Measurements from ENCODE around the gene DIAPH2. TPM values are rescaled to one million over a fixed set of nuclear protein-coding genes. Genes with fewer than 3 reads are reported as not detected.

DIAPH2 gene
- total RNA-seq, 1 donor from 2014 or later = 37.6 TPM

DNA sequence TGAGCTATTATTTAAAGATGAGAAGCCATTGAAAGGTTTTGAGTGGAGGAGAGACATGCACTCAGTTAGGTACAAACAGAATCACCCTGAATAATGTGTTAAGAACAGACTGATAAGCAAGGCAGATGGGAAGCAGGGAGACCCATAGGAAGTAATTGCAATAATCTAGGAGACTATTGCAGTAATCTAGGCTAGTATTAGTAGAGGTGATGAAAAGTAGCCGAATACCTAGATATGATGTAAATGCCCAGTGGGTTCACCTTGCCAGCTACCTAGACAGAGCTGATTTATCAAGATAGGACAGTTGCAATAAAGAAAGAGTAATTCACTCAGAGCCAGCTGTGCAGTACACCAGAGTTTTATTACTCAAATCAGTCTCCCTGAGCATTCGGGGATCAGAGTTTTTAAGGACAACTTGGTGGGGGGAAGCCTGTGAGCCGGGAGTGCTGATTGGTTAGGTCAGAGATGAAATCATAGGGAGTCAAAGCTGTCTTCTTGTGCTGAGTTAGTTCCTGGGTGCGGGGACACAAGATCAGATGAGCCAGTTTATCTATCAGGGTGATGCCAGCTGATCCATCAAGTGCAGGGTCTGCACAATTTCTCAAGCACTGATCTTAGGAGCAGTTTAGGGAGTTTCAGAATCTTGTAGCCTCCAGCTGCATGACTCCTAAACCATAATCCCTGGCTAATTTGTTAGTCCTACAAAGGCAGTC is 626.6 kb downstream of the DIAPH2 start:
- no peak for DNase-seq

DNA sequence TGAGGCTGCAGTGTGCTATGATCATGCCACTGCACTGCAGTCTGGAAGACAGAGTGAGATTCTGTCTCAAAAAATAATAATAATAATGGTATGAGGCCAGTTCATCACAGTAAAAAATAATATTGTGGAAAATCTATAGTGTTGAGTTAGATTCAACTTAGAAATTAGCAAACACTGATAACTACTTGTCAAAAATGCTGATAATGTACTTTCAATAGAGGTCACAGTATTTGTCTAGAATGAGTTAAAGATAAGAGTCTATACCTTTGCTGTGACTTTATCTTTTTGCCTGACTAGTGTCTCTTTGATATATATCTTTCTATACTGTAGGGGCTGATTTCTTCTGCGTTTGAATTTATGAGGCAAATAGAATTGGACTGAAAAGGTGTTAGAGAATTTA is 629.7 kb downstream of the DIAPH2 start:
- no peak for DNase-seq

DNA sequence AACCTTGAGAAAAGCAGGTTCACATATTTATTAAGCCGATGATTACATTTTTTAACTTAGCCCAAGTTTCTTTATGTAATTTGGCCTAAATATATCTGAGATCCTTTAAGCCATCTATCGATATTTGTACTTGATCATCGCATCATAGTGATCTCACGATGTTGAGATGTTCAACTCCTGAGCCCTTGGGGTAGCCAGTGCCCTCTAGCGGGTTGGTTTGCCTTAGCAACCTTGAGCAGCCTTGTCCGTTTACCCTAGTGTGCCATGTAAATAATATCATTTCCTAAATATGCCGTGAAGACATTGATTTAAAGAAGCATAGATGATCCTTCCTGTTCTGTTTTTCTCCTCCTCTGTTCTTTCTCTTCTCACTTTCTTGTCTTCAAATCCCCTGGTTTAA is 631.3 kb downstream of the DIAPH2 start:
- DNase-seq = no peak

DNA sequence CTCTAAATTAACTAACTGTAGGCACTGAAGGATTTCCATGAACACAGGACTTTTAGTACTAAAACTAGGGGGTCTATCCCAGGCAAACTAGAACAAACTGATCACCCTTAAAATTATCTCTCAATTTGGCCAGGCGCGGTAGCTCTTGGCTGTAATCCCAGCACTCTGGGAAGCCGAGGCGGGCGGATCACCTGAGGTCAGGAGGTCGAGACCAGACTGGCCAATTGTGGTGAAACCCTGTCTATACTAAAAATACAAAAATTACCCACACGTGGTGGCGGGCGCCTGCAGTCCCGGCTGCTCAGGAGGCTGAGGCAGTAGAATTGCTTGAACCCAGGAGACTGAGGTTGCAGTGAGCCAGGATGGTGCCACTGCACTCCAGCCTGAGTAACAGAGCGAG is 635.7 kb downstream of the DIAPH2 start:
- no peak for DNase-seq

DNA sequence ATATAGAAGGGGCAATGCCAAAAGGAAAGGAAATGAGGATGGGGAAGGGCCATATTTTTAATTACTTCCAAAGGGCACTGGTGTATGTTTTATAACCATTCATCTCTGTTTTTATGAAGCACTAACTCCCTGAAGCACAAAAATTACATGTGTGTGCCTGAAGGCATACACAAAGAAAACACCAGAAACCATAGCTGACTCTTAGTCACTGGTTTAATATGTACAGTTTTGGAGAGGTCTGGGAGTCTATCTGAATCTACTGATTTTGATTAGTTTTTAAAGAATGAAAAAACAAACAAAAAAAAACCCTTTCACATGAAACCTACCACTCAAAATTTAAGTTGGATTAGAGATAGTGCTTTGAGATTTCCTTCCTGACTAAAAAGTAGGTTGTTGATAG is 637.8 kb downstream of the DIAPH2 start:
- no peak for DNase-seq

DNA sequence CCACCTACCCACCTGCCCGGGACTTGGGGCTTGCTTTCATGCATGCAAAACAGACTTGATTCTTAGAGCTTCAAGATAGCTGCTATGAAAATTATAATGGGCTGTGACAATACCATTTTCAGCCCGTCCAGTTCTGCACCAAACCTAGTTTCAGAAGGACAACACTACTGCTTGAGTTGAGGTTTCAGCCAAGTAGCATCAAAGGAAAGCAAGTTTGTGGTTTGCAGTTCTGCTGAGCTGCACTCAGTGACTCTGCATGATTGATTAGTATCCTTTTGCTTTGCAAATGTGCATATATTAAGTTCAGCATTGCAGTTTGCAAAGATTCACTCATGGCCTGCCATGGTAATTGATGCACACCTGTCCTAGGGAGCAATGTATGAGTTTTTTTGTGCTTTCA is 641.8 kb downstream of the DIAPH2 start:
- DNase-seq = no peak

DNA sequence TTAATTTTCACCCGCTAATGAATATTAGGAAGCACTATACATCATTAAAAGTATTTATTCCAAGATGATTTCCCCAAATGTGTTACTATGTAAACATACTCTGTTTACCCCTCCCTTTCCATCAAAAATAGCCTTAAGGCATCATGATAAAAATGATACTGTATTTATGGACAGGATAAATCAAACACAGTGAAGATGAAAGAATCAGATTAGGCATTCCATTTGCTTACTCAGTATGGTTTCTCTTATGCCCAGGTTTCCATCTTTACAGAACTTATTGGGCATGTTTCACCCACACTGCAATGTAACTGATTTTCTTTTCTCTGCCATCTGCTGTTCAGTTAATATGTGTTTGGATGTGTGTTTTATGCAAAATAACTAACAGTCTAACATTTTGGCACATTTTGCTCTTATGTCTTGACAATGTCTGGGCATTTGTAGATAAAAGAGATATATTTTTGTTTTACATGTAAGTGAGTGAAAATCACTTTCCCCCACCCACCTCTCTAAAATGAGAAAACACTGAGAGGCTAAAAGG is 644.3 kb downstream of the DIAPH2 start:
- no peak for DNase-seq

DNA sequence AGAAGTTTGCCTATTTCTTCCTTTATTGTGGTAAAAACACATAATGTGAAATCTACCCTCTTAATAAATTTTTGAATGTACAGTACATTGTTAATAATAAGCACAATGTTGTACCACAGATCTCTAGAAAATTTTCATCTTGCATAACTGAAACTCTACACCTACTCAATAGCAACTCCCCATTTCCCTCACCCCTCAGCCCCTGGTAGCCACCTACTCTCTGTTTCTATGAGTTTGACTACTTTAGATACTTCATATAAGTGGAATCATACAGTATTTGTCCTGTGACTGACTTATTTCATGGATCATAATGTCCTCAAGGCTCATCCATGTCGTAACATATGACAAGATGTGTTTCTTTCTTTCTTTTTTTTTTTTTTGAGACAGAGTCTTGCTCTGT is 645.5 kb downstream of the DIAPH2 start:
- no peak for DNase-seq

DNA sequence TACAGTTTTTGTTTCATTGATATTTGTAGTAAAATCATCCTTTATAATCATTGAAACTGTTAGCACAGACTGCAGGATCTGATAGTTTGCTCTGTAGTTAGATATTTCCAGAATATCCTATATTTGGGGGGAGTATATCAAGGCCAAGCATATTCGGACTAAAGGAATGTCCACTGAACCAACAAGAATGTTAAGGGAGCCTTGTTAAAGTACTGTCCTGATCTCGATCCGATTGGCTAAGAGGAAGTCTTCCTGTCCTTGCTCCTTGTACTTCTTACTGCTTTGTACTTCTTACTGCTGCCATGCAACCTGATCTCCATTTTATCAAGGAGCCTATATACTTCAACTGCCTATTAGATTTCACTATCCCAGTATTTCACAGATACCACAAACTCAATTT is 648.3 kb downstream of the DIAPH2 start:
- no peak for DNase-seq

DNA sequence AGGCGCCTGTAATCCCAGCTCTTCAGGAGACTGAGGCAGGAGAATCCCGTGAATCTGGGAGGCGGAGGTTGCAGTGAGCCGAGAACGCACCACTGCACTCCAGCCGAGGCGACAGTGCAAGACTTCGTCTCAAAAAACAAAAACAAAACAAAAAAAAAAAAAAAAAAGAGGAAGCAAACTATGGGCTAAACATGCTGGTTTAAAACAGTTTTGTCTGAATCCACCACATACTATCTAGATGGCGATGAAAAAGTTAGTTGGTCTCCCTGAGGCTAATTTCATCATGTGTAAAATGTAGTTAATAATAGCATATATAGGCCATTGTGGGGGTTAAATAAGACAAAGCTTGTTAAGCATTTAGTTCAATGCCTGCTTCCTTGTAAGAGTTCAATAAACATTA is 650.2 kb downstream of the DIAPH2 start:
- DNase-seq = no peak

DNA sequence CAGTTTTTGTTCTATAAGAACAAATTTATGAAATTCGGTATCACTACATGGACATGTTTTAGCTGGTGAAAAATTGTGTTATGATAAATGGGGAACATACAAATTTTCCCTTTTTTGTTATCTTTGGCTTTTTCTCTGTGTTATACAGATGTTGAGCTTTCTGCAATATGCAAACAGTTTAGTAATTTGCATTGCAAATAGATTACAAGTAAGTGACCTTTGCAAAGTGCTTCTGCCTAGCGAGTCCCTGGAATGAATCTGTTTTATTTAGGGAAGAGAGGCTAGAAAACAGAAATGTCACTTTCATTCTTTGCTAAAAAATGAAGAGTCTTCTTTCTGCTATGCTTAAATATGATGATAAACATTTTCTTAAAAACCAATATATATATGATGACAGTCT is 660.1 kb downstream of the DIAPH2 start:
- no peak for DNase-seq

DNA sequence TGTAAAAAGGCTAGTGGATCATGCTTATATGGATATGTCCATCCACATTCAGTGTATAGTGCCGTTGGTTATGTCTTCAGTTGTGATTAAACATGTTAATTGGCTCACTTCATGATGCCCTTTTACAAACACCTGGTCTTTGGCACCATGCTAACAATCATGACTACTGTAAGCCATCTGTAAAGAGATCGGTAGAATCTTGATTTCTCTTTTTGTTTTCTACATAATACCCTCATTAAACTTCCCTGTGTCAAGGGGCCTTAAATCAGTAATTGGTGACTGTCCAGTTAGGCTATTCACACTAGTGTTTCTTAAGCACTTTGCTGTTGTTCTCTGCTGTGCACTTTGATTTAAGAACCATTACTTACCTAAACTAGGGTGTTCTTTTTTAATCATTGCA is 674.3 kb downstream of the DIAPH2 start:
- no peak for DNase-seq

DNA sequence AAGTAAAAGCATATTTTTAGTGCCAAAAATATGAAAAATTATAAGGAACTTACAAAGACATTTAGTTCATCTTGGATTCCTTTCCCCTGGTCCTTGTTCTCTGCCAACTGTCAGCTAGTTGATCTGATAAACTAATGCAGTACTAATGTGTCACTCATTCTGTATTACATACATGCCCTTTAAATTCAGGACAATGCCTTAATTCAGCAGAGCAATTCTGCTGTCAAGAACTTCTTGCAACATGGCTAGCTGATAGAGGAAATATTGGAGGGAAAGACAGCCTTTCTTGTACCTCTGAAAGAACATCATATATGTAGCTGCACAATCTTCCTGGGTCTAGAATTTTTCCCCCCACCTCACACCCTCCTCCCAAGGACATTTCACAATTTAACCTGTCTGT is 679.2 kb downstream of the DIAPH2 start:
- no peak for DNase-seq

DNA sequence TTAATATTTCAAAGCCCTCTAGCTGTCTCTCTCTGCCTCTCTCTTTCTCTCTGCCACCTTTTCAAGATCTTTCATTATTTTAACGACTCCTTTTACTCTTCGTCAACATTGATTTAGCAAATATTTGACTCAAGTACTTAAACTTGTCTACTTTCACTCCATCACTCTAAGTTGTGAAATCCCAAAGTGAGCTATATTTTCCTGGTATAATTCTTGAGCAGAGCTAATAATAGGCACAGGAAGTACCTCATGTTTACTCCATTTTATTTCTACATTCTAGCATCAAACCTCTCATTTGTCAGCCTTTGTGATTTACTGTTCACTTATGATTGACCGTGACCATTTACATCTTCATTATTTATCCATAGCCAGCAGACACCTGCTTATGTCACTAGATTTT is 681.6 kb downstream of the DIAPH2 start:
- no peak for DNase-seq

DNA sequence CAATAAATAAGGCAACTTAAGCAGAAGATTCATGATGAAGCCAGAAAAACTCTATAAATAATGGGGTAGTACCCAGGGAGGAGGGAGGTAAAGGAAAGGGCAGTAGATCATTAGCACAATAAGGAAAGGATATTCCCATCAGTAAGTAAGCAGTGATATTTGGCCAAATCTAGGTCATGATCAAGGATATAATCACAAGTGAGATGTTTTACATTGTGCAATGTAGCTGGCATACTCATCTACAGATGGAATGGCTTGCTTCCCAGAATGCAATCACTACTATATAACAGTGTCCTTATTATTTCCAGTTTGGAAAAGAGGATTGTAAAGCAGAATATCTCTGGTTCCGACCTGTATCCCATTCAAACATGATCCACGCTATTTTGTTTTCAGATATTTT is 682.5 kb downstream of the DIAPH2 start:
- DNase-seq = no peak

DNA sequence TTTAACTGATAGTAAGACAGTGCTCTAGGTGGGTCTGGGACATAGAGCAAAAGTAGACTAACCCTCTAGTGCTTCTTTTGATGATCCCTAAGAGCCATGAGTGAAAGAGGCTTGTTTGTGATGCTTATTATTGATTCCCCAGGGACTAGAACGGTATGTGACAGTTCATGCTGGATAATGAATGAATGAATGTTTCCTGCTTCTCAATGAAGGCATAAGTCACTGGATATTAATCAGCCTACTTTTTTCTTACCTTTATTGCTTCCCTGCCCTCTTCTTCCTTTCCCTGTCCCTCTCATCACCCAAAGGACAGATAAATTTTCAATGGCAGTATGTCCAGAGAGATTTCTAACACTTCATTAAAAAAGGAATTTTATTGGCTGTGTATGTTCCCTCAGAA is 685.3 kb downstream of the DIAPH2 start:
- DNase-seq = no peak

DNA sequence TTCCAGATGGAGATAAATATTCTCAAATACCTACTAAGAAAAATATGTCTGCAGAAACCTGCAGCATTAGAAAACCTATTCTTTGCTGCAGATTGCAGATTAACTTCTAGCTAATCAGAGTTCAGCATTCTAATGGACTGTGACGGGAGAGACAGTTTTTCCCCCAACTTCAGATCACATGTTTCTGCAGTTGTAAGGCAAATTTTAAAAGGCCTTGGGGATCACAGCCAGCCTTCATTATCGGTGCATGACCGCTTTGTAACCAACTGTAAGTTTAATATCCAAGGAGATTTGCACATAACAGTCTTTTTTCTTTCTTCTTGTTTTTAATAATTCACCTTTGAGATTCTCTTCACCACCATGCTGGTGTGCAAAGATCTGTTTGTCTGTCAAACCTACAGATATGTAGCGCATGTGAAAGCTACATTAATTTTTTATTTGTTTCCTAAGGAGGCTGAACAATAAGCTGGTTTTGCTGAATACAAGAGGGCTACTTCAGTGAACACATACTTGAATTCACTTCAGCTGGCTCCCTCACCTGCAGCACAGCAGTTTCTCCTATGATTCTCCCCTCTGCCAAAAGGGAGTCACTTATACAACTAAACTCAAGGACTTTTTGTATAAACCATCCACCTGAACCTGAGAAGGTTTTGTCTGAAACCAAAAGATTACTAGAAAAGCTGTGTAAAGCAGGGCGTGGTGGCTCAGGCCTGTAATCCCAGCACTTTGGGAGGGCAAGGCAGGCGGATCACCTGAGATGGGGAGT is 687.5 kb downstream of the DIAPH2 start:
- DNase-seq = no peak

DNA sequence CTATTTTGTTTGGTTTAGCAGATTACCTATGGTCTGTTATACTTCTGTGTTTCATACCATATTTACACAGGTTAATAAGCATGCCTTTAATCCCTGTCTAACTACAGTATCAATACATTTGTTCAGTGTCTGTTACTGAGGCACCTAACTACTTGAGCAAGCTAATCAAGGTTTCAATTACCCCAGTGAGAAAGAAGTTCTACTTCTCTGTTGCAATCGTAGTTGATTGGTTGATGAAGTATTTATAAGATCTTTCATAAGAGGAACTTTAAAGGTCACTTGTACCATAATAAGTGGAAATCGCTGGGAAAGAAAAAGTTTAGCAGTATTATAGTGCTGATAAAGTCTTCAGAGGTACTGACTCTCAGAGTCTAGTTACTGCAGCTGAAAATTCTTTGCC is 689.6 kb downstream of the DIAPH2 start:
- DNase-seq = no peak

DNA sequence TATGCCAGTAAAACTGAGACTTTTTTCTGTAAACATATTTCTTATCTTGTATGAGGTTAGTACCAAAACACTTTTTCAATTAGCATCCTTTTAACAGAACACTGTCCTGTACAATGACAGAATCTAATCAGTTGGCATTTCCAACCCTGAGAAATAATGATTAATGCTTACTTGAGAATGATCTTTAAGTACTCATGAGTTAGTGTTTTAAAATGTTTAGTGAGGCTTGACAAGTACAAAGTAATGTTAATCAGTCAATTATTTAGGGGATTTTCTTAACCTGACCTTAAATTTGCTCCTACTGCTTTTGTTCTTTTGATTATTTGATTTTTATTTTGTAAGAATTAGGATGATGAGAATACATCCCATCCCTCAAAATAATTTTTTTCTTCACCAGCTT is 695.6 kb downstream of the DIAPH2 start:
- no peak for DNase-seq

DNA sequence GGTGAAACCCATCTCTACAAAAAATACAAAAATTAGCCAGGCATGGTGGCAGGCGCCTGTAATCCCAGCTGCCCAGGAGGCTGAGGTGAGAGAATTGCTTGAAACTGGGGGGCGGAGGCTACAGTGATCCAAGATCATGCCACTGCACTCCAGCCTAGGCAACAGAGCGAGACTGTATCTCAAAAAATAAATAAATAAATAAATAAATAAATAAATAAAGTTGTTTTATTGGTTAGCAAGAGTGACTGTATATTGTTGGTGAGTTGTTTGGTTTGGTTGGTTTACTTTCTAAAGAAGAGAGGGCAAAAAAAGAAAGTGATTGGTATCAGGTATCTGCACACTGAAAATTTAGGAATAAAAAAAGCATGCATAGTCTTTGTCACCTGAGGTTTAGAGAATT is 700.0 kb downstream of the DIAPH2 start:
- DNase-seq = no peak

DNA sequence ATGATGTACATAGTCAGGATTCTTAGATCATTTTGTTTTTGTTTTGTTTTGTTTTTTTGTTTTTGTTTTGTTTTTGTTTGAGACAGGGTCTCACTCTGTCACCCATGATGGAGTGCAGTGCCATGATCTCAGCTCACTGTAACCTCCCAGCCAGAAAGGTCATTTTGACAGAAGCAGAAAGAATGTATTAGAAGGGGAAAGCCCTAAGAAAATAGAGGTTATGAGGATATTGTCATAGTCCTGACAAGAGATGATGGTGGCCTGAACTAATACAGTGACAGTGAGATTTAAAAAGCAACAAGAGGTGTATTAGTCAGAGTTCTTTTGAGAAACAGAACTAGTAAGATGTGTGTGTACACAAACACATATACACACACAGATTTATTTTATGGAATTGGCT is 702.4 kb downstream of the DIAPH2 start:
- no peak for DNase-seq

DNA sequence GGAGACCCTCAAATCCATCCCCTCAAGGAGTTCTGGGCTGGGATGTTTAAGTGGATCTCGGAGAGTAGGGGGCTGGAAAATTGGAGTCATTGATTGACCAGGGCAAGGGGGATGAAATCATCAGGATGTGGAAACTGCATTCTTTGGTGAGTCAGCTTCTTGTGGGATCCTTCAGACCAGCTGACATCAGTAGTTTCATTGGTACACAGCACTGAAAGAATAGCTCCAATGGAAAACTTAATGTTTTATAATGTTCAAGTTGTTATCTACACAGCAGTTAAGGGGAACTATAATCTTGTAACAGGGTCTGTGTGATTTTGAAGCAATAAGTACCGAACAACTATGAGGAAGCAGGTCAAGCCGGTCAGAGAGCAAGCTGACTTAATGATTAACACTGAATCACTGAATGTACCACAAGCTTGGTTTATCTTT is 705.1 kb downstream of the DIAPH2 start:
- DNase-seq = peak; percentile 64

DNA sequence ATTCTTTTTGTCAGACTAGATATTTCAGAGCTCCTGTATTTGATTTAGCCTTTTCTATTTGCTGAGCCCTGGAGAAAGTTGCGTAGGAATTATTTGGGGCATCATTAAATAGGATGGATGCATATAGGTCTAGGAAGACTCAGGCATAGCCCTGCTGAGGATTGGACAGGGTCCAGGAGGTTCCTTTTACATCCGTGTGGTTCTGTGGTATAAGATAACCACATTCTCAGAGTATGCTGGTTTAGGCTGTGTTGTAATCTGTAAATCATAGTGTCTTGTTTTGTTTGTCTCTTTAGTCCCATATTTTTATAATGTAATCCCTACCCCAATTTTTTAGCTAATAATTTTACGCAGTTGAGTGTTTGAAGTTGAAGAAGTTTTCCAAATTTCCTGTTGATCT is 712.7 kb downstream of the DIAPH2 start:
- DNase-seq = no peak

DNA sequence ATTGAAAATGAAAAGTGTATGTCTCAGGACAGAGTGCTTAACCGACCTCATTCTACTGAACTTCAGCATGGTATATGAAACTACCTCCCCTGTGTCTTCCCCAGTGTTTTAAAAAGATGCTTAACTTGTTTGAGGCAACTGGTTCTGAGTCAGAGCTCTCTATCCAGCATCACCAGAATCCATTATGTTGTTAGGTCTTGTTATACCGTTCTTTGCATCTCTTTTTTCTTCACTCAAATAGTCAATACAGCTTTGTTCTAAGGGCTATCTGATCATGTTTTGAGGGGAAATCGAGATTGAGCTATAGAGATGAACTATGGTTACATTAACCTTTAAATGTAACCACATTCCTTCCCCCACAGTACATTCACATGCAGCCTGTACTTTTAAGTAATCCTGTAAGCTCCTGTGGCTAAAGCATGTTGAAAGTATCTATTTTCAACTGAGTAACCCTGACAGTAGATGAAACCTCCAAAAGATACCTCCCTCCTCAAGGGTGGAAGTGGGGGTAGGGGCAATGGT is 713.4 kb downstream of the DIAPH2 start:
- DNase-seq = no peak
